OCI-LY7 (cell line): Measurements from ENCODE around the gene FEZ2.

Source experiments
- CTCF ChIP-seq: fragments of 200-600 bp; sonication (generic); conservative IDR thresholded peaks from 2 replicates; pipeline ENCODE4 v1.5.1; 2014; ENCODE audit warnings: mild to moderate bottlenecking, antibody characterized with exemption, low read length, moderate library complexity, mixed read lengths
- EZH2phosphoT487 ChIP-seq: fragments of 200-600 bp; sonication (generic); IDR thresholded peaks from 2 replicates; pipeline ENCODE4 v1.6.1; 2018; ENCODE audit warnings: low read depth, borderline replicate concordance, mild to moderate bottlenecking, mixed run types, antibody characterized with exemption, low read length, moderate library complexity, mixed read lengths

GRCh38 chr2:36564377-36564930 lies 33.5 kb downstream of the FEZ2 start:
- no peak for TF ChIP-seq EZH2phosphoT487
- no peak for TF ChIP-seq CTCF
